CD4-positive, alpha-beta T cell treated with Interleukin-6 for 4 hours (primary cell): Measurements from ENCODE around the gene FBXL3.
"Not testable (repeated sequence)": the region's sequence is repeated elsewhere in the genome, so short reads cannot be mapped to it uniquely, and the experiment has no call there.

Experiments used
- DNase-seq: peaks from one replicate; pipeline ENCODE4 v3.0.0-alpha.2; 2020; ENCODE audit warnings: mixed read lengths

Gene FBXL3

DNA sequence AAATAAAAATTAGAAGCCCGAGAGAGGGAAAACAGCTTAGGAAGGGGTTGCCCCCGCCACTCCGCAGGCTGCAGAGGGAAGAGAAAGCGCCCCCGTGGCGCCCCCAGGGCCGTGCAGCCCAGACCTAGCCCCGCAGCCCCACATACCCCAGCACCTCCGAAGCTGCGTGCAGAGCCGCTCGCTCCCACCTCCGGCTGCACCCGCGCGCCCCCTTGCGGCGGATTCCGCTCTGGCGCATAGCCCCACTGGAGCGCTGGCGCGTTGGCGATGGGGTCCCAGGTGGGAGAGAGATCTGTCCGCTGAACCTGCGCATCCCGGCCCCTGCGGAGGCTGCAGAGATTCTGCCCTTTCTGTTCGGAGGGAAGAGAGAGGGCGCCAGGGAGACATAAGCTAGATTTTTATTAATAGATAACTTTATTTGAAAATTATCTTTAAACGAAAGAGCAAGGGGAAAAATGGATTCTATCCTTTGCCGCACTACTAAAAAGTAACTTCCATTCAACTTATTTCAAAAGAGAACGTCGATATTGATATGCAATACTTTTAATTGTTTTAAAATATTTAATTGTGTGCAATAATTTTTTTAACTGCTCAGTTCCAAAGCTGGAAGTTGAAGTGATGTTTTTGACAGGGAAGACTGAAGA, 46.8 kb downstream of the FBXL3 start:
- DNase-seq = peak; percentile 89

DNA sequence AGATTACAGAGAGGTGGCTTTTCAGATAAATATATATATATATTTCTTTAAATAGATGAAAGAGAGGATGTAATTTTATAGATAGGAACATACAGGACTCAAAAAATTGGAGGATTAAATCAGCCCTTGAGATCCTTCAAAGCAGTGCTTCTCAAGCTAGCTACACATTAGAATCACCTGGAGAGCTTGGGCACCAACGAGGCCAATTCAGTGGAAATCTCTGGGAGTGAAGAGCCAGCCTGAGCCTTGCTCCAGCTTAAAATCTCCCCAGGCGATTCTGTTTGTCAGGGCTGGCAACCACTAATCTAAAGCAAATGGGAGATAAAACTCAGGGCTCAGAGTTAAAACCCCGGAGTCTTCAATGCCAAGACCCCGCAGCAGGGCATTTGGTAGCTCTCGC, 50.0 kb downstream of the FBXL3 start:
- no peak for DNase-seq

- peak; percentile 11 for DNase-seq
Observed at GRCh38 chr13:76976490-76976889, 50.5 kb downstream of the FBXL3 start.

GRCh38 chr13:76975863-76976262, 51.1 kb downstream of the FBXL3 start:
- DNase-seq = no peak

DNA sequence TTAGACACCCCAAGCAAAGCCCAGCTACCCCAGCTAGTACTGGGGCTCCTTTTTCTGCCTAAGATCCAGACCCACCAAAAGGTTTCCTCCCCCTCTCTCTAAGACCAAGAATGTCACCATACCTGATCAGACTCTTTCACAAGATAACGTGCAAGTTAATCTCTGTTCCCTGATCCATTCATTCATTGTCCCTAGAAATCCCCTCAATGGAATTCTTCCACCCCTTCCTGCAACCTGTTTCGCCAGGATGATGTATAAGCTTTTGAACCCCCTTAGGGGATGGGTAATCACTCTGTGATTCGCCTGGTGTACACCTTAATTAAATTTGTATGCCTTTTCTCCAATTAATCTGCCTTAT, 52.4 kb downstream of the FBXL3 start:
- DNase-seq = no peak

DNA sequence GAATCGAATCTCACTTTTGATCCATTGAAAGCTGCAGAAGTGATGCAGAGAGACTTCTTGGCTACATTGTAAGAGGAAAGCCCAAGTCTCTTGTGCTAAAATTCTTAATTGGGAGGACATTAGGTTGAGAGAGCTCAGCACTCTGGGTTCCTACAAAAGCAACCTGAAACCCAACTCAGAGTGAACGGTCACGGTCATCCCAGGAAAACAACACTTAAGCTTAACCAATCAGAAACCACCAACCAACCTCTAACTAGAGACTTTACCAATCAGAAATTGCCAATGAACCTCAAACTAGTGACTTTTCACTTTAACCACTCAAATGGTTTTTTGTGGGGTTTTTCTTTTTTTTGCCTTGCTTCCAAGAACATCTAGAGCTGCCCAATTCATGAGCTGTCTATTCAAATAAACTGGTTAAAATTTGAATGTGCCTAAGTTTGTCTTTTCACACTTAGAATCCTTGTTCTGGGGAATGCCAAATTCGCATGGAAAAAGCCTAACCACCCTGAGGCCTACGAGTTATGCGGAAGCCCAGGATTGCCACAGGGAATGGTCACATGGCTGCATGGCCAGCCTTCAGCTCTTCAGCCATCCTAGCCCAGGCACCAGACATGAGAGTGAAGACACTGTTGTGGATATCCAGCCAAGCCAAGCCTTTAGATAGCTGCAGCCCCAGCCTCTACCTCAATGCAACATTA, 52.9 kb downstream of the FBXL3 start:
- DNase-seq = no peak

DNA sequence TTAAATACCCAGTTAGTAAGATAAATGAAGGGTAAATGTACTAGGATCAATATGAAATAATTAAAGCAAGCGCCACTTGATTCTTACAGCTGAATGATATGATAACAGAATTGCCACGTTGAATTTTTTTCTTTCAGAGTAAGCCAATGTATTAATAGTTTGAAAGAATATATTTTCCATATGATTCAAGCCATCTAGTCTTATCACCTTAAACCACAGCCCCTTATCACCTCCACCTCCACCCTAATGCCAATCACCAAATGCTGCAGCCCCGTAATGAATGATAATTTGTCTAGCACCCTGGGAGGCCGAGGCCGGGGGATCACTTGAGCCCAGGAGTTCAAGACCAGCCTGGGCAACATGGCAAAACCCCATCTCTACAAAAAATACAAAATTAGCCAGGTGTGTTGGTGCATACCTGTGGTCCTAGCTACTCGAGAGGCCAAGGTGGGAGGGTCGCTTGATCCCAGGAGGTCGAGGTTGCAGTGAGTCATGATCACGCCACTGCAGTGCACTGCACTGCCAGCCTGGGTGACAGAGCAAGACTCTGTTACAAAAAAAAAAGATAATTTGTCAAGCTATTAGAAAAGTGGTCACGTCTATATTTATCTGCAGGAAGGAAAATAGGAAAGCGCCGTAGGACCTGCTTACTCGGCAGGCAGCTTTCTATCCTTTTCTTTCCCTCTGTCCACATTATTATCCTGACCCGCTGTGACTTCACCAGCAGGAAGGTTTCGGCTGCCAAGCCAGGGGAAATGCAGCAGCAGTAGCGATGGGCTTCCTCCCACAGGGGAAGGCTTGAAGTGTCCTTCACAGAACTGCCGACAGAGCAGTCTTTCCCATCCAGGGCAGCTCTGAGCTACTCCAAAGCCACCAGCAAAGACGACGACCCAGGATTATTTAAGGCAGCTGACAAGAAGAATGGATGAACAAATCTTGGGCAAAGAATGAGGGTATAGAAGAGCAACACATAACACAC, 54.8 kb downstream of the FBXL3 start:
- DNase-seq = no peak

- no peak for DNase-seq
Observed at GRCh38 chr13:76971215-76971614, 55.7 kb downstream of the FBXL3 start.

DNA sequence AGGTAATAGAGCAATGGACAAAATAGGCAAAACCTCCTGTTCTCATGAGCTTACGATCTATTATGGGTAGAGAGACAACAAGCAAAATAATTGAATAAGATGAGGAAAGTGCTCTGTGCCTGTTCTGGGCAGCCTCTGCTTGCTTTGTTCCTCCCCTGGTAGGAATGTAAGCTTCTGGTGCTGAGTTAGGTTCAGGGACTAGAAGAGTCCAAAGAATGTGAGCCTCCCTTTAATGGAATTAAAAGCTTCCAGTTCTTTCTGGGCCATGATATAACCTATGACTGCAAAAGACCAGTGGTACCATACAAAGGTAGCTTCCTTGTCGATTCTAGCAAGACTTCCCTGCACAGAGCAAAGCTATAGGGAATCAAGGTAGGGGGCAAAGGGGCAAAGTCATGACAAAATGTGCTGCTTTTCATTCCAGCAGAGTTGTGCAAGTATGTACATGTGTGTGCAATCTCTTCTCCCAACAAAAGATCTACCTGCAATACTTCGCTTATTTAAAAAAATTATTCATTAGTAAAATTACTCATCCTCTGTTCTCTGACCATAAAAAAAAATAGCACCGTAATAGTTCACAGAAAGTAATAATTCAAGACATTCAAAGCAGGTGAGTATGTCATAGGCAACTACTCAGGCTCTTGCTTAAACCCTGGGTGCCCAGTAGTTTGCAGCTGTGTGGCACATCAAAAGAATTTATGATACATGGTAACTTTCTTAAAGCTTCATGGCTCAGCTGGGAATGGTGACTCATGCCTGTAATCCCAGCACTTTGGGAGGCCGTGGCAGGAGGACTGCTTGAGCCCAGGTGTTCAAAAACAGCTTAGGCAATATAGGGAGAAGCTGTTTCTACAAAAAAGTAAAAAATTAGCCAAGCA, 57.2 kb downstream of the FBXL3 start:
- DNase-seq = no peak

- DNase-seq = no peak
Observed at GRCh38 chr13:76968041-76968440, 58.9 kb downstream of the FBXL3 start.

GRCh38 chr13:76967031-76967430, 59.9 kb downstream of the FBXL3 start:
- DNase-seq = no peak

- DNase-seq = no peak
Observed at GRCh38 chr13:76965759-76966421, 61.1 kb downstream of the FBXL3 start.

DNA sequence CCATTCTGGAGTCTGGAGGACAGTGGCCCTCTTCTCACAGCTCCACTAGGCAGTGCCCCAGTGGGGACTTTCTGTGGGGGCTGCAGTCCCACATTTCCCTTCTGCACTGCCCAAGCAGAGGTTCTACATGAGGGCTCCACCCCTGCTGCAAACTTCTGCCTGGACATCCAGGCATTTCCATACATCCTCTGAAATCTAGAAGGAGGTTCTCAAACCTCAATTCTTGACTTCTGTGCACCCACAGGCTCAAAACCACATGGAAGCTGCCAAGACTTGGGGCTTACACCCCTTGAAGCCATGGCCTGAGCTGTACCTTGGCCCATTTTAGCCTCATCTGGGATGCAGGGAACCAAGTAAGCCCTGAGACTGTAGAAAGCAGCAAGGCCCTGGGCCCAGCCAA, 67.2 kb downstream of the FBXL3 start:
- DNase-seq = not testable (repeated sequence)

- no peak for DNase-seq
Observed at GRCh38 chr13:76958841-76959432, 68.0 kb downstream of the FBXL3 start.

- DNase-seq = no peak
Observed at GRCh38 chr13:76955661-76956060, 71.3 kb downstream of the FBXL3 start.
